ENCODE measurements around the gene PCDH9.

The PCDH9 gene

GRCh38 chr13:67193979-67194378 is 36.2 kb downstream of the PCDH9 start:
- Histone ChIP-seq H3K9me3 (ENCODE audit: control insufficient read depth, low read depth, low read length) (no peaks in the 10 kb centered on the region), H3K27ac (ENCODE audit: low read length) (no peak overlapping the region), H3K9ac (ENCODE audit: low read length) (no peak overlapping the region), H3K27me3 (ENCODE audit: control insufficient read depth, insufficient read depth, low read length) (no peaks in the 10 kb centered on the region), H3K4me1 (ENCODE audit: control insufficient read depth, low read depth, low read length) (no peaks in the 10 kb centered on the region), H3K36me3 (ENCODE audit: control insufficient read depth, low read depth, low read length) (no peaks in the 10 kb centered on the region), H3K4me3 (ENCODE audit: low read length) (no peak overlapping the region)

- H3K4me3 ChIP-seq (ENCODE audit: low read length): no peak overlapping the region
- no peaks in the 10 kb centered on the region for H3K4me1 ChIP-seq (ENCODE audit: control insufficient read depth, low read depth, low read length)
- H3K9ac ChIP-seq (ENCODE audit: low read length): no peak overlapping the region
- H3K27me3 ChIP-seq (ENCODE audit: control insufficient read depth, insufficient read depth, low read length): no peaks in the 10 kb centered on the region
- no peaks in the 10 kb centered on the region for H3K36me3 ChIP-seq (ENCODE audit: control insufficient read depth, low read depth, low read length)
- no peaks in the 10 kb centered on the region for H3K9me3 ChIP-seq (ENCODE audit: control insufficient read depth, low read depth, low read length)
- no peak overlapping the region for H3K27ac ChIP-seq (ENCODE audit: low read length)
These were observed 37.4 kb downstream of the PCDH9 start for GRCh38 chr13:67192751-67193150.

- H3K4me3 ChIP-seq (ENCODE audit: low read length): no peak overlapping the region
- no peak overlapping the region for H3K27ac ChIP-seq (ENCODE audit: low read length)
- no peak overlapping the region for H3K9ac ChIP-seq (ENCODE audit: low read length)
- no peaks in the 10 kb centered on the region for H3K36me3 ChIP-seq (ENCODE audit: control insufficient read depth, low read depth, low read length)
- H3K4me1 ChIP-seq (ENCODE audit: control insufficient read depth, low read depth, low read length): peaks cover 8% of the 10 kb centered on the region
- H3K27me3 ChIP-seq (ENCODE audit: control insufficient read depth, insufficient read depth, low read length): peaks cover 5% of the 10 kb centered on the region
- no peaks in the 10 kb centered on the region for H3K9me3 ChIP-seq (ENCODE audit: control insufficient read depth, low read depth, low read length)
These were observed 43.1 kb downstream of the PCDH9 start for GRCh38 chr13:67186995-67187569.

- peaks cover 8% of the 10 kb centered on the region for H3K4me1 ChIP-seq (ENCODE audit: control insufficient read depth, low read depth, low read length)
- no peak overlapping the region for H3K9ac ChIP-seq (ENCODE audit: low read length)
- no peaks in the 10 kb centered on the region for H3K9me3 ChIP-seq (ENCODE audit: control insufficient read depth, low read depth, low read length)
- H3K4me3 ChIP-seq (ENCODE audit: low read length): no peak overlapping the region
- no peaks in the 10 kb centered on the region for H3K36me3 ChIP-seq (ENCODE audit: control insufficient read depth, low read depth, low read length)
- H3K27ac ChIP-seq (ENCODE audit: low read length): no peak overlapping the region
- H3K27me3 ChIP-seq (ENCODE audit: control insufficient read depth, insufficient read depth, low read length): peaks cover 5% of the 10 kb centered on the region
These were observed 45.9 kb downstream of the PCDH9 start for GRCh38 chr13:67184247-67184646.

- no peak overlapping the region for H3K27ac ChIP-seq (ENCODE audit: low read length)
- no peaks in the 10 kb centered on the region for H3K9me3 ChIP-seq (ENCODE audit: control insufficient read depth, low read depth, low read length)
- peaks cover 5% of the 10 kb centered on the region for H3K27me3 ChIP-seq (ENCODE audit: control insufficient read depth, insufficient read depth, low read length)
- H3K9ac ChIP-seq (ENCODE audit: low read length): no peak overlapping the region
- no peak overlapping the region for H3K4me3 ChIP-seq (ENCODE audit: low read length)
- H3K4me1 ChIP-seq (ENCODE audit: control insufficient read depth, low read depth, low read length): peaks cover 8% of the 10 kb centered on the region
- no peaks in the 10 kb centered on the region for H3K36me3 ChIP-seq (ENCODE audit: control insufficient read depth, low read depth, low read length)
These were observed 47.0 kb downstream of the PCDH9 start for GRCh38 chr13:67183151-67183550.

- H3K27ac ChIP-seq (ENCODE audit: low read length): no peak overlapping the region
- H3K4me1 ChIP-seq (ENCODE audit: control insufficient read depth, low read depth, low read length): no peaks in the 10 kb centered on the region
- H3K36me3 ChIP-seq (ENCODE audit: control insufficient read depth, low read depth, low read length): no peaks in the 10 kb centered on the region
- H3K9ac ChIP-seq (ENCODE audit: low read length): no peak overlapping the region
- no peaks in the 10 kb centered on the region for H3K9me3 ChIP-seq (ENCODE audit: control insufficient read depth, low read depth, low read length)
- no peak overlapping the region for H3K4me3 ChIP-seq (ENCODE audit: low read length)
- no peaks in the 10 kb centered on the region for H3K27me3 ChIP-seq (ENCODE audit: control insufficient read depth, insufficient read depth, low read length)
These were observed 54.2 kb downstream of the PCDH9 start for GRCh38 chr13:67175836-67176459.

GRCh38 chr13:67168384-67168783 is 61.8 kb downstream of the PCDH9 start:
- no peak overlapping the region for H3K27ac ChIP-seq (ENCODE audit: low read length)
- no peak overlapping the region for H3K4me3 ChIP-seq (ENCODE audit: low read length)
- no peaks in the 10 kb centered on the region for H3K4me1 ChIP-seq (ENCODE audit: control insufficient read depth, low read depth, low read length)
- no peaks in the 10 kb centered on the region for H3K9me3 ChIP-seq (ENCODE audit: control insufficient read depth, low read depth, low read length)
- H3K27me3 ChIP-seq (ENCODE audit: control insufficient read depth, insufficient read depth, low read length): no peaks in the 10 kb centered on the region
- no peak overlapping the region for H3K9ac ChIP-seq (ENCODE audit: low read length)
- H3K36me3 ChIP-seq (ENCODE audit: control insufficient read depth, low read depth, low read length): no peaks in the 10 kb centered on the region

- Histone ChIP-seq H3K36me3 (ENCODE audit: control insufficient read depth, low read depth, low read length) (no peaks in the 10 kb centered on the region), H3K9ac (ENCODE audit: low read length) (no peak overlapping the region), H3K9me3 (ENCODE audit: control insufficient read depth, low read depth, low read length) (no peaks in the 10 kb centered on the region), H3K27ac (ENCODE audit: low read length) (no peak overlapping the region), H3K27me3 (ENCODE audit: control insufficient read depth, insufficient read depth, low read length) (no peaks in the 10 kb centered on the region), H3K4me3 (ENCODE audit: low read length) (no peak overlapping the region), H3K4me1 (ENCODE audit: control insufficient read depth, low read depth, low read length) (no peaks in the 10 kb centered on the region)
These were observed 62.7 kb downstream of the PCDH9 start for GRCh38 chr13:67167420-67167819.

- Histone ChIP-seq H3K4me1 (ENCODE audit: control insufficient read depth, low read depth, low read length) (no peaks in the 10 kb centered on the region), H3K27me3 (ENCODE audit: control insufficient read depth, insufficient read depth, low read length) (no peaks in the 10 kb centered on the region), H3K4me3 (ENCODE audit: low read length) (no peak overlapping the region), H3K9me3 (ENCODE audit: control insufficient read depth, low read depth, low read length) (no peaks in the 10 kb centered on the region), H3K36me3 (ENCODE audit: control insufficient read depth, low read depth, low read length) (no peaks in the 10 kb centered on the region), H3K27ac (ENCODE audit: low read length) (no peak overlapping the region), H3K9ac (ENCODE audit: low read length) (no peak overlapping the region)
These were observed 69.0 kb downstream of the PCDH9 start for GRCh38 chr13:67161176-67161575.

- no peak overlapping the region for H3K4me3 ChIP-seq (ENCODE audit: low read length)
- no peaks in the 10 kb centered on the region for H3K27me3 ChIP-seq (ENCODE audit: control insufficient read depth, insufficient read depth, low read length)
These were observed 71.2 kb downstream of the PCDH9 start for GRCh38 chr13:67158903-67159302.

GRCh38 chr13:67156723-67157060 is 73.4 kb downstream of the PCDH9 start:
- Histone ChIP-seq H3K4me1 (ENCODE audit: control insufficient read depth, low read depth, low read length) (no peaks in the 10 kb centered on the region), H3K27me3 (ENCODE audit: control insufficient read depth, insufficient read depth, low read length) (no peaks in the 10 kb centered on the region), H3K36me3 (ENCODE audit: control insufficient read depth, low read depth, low read length) (no peaks in the 10 kb centered on the region), H3K27ac (ENCODE audit: low read length) (no peak overlapping the region), H3K9ac (ENCODE audit: low read length) (no peak overlapping the region), H3K4me3 (ENCODE audit: low read length) (no peak overlapping the region), H3K9me3 (ENCODE audit: control insufficient read depth, low read depth, low read length) (no peaks in the 10 kb centered on the region)

More at GRCh38 chr13:67158903-67159302, 71.2 kb downstream of the PCDH9 start:
- Histone ChIP-seq H3K9ac (ENCODE audit: low read length) (no peak overlapping the region), H3K4me1 (ENCODE audit: control insufficient read depth, low read depth, low read length) (no peaks in the 10 kb centered on the region), H3K27ac (ENCODE audit: low read length) (no peak overlapping the region), H3K9me3 (ENCODE audit: control insufficient read depth, low read depth, low read length) (no peaks in the 10 kb centered on the region), H3K36me3 (ENCODE audit: control insufficient read depth, low read depth, low read length) (no peaks in the 10 kb centered on the region)
